Neural cell (in vitro differentiated cells): Measurements from ENCODE around the gene IP6K1.

ENCODE experiments used
- EZH2 ChIP-seq: fragments of 200-600, 300-800 bp; shearing (Covaris generic), sonication (generic); IDR thresholded peaks from 2 replicates; pipeline ENCODE4 v1.6.1; 2014; ENCODE audit warnings: antibody characterized with exemption, low read length, borderline replicate concordance, mild to moderate bottlenecking; ENCODE audit not compliant: insufficient read depth, poor library complexity, severe bottlenecking
- POLR2AphosphoS5 ChIP-seq: IDR thresholded peaks from 2 replicates; pipeline ENCODE4 v1.6.1; 2012
- TAF1 ChIP-seq: IDR thresholded peaks from 2 replicates; pipeline ENCODE4 v1.6.1; 2012; ENCODE audit warnings: low read depth
- TF ChIP-seq, protein P1 (sequence below): fragments of 450-650 bp; IDR thresholded peaks from 2 replicates; pipeline ENCODE4 v1.5.1; 2014; ENCODE audit warnings: antibody characterized with exemption, mild to moderate bottlenecking, moderate library complexity; ENCODE audit not compliant: poor library complexity, severe bottlenecking
- TF ChIP-seq, protein P2 (sequence below): IDR thresholded peaks from 2 replicates; pipeline ENCODE4 v1.6.1; 2012; ENCODE audit warnings: borderline replicate concordance

DNA sequence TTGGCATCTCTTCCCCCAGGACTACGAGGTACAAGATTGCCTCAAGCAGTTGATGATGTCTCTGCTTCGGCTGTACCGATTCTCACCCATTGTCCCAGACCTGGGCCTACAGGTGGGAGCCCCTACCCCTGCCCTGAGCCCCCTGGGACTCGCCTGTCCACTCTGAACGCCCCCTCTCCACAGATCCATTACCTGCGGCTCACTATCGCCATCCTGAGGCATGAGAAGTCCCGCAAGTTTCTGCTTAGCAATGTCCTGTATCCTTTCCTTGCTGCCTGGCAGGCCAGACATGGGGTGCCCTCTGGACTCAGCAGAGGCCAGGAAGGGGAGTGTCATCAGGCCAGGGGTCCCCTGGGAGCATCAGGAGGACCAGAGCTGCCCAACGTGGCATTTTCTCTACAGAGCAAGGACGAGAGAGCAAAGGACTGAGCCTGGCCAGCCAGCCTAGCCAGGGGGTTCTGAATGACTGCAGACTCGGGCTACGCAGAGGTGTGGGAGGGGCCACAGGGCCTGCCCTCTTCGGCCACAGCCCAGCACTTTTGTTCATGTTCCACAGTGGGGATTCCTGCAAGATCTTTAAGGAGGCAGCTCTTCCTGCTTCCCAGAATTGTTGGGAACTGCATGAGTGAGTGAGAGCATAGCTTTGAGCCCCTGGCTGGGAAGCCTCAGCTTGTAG is 85.8 kb downstream of the IP6K1 start:
- TF ChIP-seq, protein P1, sequence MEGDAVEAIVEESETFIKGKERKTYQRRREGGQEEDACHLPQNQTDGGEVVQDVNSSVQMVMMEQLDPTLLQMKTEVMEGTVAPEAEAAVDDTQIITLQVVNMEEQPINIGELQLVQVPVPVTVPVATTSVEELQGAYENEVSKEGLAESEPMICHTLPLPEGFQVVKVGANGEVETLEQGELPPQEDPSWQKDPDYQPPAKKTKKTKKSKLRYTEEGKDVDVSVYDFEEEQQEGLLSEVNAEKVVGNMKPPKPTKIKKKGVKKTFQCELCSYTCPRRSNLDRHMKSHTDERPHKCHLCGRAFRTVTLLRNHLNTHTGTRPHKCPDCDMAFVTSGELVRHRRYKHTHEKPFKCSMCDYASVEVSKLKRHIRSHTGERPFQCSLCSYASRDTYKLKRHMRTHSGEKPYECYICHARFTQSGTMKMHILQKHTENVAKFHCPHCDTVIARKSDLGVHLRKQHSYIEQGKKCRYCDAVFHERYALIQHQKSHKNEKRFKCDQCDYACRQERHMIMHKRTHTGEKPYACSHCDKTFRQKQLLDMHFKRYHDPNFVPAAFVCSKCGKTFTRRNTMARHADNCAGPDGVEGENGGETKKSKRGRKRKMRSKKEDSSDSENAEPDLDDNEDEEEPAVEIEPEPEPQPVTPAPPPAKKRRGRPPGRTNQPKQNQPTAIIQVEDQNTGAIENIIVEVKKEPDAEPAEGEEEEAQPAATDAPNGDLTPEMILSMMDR: no peak
- TF ChIP-seq EZH2 (no peak), POLR2AphosphoS5 (no peak), TAF1 (no peak)
- TF ChIP-seq, protein P2, sequence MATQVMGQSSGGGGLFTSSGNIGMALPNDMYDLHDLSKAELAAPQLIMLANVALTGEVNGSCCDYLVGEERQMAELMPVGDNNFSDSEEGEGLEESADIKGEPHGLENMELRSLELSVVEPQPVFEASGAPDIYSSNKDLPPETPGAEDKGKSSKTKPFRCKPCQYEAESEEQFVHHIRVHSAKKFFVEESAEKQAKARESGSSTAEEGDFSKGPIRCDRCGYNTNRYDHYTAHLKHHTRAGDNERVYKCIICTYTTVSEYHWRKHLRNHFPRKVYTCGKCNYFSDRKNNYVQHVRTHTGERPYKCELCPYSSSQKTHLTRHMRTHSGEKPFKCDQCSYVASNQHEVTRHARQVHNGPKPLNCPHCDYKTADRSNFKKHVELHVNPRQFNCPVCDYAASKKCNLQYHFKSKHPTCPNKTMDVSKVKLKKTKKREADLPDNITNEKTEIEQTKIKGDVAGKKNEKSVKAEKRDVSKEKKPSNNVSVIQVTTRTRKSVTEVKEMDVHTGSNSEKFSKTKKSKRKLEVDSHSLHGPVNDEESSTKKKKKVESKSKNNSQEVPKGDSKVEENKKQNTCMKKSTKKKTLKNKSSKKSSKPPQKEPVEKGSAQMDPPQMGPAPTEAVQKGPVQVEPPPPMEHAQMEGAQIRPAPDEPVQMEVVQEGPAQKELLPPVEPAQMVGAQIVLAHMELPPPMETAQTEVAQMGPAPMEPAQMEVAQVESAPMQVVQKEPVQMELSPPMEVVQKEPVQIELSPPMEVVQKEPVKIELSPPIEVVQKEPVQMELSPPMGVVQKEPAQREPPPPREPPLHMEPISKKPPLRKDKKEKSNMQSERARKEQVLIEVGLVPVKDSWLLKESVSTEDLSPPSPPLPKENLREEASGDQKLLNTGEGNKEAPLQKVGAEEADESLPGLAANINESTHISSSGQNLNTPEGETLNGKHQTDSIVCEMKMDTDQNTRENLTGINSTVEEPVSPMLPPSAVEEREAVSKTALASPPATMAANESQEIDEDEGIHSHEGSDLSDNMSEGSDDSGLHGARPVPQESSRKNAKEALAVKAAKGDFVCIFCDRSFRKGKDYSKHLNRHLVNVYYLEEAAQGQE: no peak
